Spleen (tissue), 7 donors: Measurements from ENCODE around the gene DMD.

Source experiments
- CTCF ChIP-seq, 11 experiments: fragments of 200-600 bp in 7 of 11; fragments of 450-650 bp in 4 of 11; sonication (generic) in 4 of 11; IDR thresholded peaks in 8 of 11; conservative IDR thresholded peaks in 3 of 11; 1 replicate in 7 of 11; 2 replicates in 4 of 11; pipeline versions ENCODE4 v1.4.0 to v1.8.0; 2016 to 2021; ENCODE audit warnings: antibody characterized with exemption in 11 of 11, inconsistent platforms in 4 of 11, mild to moderate bottlenecking in 1 of 11
- POLR2A ChIP-seq, 3 donors: fragments of 450-650 bp; IDR thresholded peaks; one replicate each; pipeline ENCODE4 v1.5.1; 2017; ENCODE audit warnings: antibody characterized with exemption in 3 of 3, mild to moderate bottlenecking in 1 of 3
- donor health status: DM: no; HTN: no; CAD: no; lungs with moderate emphysema.
- donor health status: DM: no; HTN: no; CAD: no.
- donor health status: DM: no; HTN: no; CAD: no.

DNA sequence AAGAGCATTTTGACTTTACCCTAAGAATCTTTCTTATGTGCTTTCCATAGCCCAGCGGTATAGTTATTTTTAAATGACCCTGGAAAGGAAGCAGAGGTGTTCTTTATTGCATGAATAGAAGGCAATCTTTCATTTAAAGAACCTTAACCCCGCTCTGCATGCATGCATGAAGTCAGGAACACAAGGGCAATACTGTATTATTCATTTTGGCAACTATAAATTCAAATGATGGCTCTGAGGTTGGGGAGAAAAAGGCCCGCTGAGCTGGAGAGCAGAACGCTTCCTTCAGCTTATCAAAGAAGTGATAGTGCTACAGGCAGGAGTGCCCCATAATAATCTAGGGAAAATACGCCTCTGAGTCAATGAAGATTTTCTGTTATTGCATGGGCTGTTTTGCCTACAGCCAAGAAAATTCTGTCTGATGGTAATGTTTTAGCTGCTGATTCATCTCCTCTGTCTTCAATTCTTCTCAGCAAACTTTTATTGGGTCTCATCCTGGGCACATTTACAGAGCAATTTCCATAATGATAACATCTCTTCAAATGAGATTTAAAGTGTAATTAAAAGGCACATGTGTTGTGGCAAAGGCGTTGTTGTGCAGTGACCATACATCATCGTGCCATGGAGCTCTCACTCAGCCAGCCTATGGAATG is 1687.3 kb downstream of the DMD start:
- TF ChIP-seq CTCF (IDR thresholded peaks at IDR 0.05 in 8 of 11, conservative IDR thresholded peaks at IDR 0.05 in 3 of 11) (no peak), POLR2A (IDR thresholded peaks at IDR 0.05) (no peak)
